ENCODE results near the gene TMEM39A. TPM values are rescaled to one million over a fixed set of nuclear protein-coding genes. Genes with fewer than 3 reads are reported as not detected.

TMEM39A gene
- total and polyA plus RNA-seq, 2 donors from 2014 or later, result 7.0 to 37.0 TPM

DNA sequence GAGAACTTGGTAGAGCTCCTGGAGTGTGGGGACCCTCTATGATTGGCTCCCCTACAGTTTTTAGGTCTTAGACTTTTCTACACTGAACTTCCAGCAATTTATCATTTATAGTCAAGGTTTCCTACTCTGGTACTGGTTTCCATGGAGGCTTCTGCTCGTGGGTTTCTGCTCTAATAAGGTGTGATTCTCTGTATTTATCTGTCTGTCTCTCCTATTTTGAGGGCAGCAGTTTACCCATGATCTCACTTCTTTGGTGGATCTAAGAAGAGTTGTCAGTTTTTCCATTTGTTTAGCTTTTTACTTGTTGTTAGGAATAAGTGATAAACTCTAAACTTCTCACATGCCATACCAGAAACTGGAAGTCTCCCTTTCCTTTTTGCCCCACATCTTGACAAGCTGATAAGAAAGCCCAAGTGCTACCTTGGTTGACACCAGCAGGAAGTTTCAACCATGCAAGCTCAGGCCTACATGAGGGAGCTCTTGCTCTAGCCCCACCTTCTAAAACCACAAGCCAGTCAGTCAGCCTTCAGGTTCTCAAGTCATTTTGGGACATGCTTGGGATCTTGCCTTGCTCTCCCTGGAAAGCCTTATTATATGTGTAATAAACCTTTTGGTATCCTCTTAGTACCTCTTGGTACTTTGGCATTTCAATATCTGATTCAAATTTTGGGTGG is 44.9 kb upstream of the TMEM39A start:
- Histone ChIP-seq H3K27ac (ENCODE audit: low read depth in 2 of 2, low read length in 2 of 2) (no peak overlapping the region), H3K4me1 (ENCODE audit: control insufficient read depth in 2 of 3, insufficient read depth in 2 of 3, low read depth in 1 of 3, low read length in 3 of 3) (no peaks in the 10 kb centered on the region), H3K27me3 (ENCODE audit: control insufficient read depth, insufficient read depth, low read length) (no peaks in the 10 kb centered on the region), H3K9me3 (ENCODE audit: control insufficient read depth in 2 of 3, insufficient read depth in 1 of 3, low read length in 3 of 3) (no peaks in the 10 kb centered on the region), H3K9ac (ENCODE audit: low read length in 3 of 3) (no peak overlapping the region), H3K4me3 (ENCODE audit: low read length in 3 of 3) (no peak overlapping the region), H3K36me3 (ENCODE audit: control insufficient read depth in 2 of 3, insufficient read depth in 3 of 3, low read length in 3 of 3) (peaks cover 3 to 43% (median 14%) of the 10 kb centered on the region in 3 donors)
- intact Hi-C loops (cut with DNase I), result no loop called here
- FAIRE-seq, result no peak
- DNase-seq, result no peak
- TF ChIP-seq, protein P1, sequence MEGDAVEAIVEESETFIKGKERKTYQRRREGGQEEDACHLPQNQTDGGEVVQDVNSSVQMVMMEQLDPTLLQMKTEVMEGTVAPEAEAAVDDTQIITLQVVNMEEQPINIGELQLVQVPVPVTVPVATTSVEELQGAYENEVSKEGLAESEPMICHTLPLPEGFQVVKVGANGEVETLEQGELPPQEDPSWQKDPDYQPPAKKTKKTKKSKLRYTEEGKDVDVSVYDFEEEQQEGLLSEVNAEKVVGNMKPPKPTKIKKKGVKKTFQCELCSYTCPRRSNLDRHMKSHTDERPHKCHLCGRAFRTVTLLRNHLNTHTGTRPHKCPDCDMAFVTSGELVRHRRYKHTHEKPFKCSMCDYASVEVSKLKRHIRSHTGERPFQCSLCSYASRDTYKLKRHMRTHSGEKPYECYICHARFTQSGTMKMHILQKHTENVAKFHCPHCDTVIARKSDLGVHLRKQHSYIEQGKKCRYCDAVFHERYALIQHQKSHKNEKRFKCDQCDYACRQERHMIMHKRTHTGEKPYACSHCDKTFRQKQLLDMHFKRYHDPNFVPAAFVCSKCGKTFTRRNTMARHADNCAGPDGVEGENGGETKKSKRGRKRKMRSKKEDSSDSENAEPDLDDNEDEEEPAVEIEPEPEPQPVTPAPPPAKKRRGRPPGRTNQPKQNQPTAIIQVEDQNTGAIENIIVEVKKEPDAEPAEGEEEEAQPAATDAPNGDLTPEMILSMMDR (IDR thresholded peaks at IDR 0.05; ENCODE audit: borderline replicate concordance, extremely low read depth, insufficient read depth), result no peak

DNA sequence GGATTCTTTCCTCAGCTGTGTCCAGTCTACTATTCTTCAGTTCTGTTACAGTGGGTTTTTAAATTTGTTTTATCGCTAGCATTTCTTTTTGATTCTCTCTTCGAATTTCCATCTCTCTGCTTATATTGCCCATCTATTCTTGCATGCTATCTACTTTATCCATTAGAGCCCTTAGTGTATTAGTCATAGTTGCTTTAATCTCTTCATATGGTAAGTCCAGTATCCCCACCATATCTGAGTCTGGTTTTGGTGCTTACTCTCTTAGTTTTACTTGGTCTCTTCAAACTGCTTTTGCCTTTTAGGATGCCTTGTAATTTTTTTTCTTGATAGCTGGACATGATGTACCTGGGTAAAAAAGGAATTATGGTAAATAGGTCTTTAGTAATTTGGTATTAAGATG is 44.0 kb upstream of the TMEM39A start:
- Histone ChIP-seq H3K36me3 (ENCODE audit: control insufficient read depth in 2 of 3, insufficient read depth in 3 of 3, low read length in 3 of 3) (peaks cover 3 to 44% (median 14%) of the 10 kb centered on the region in 3 donors), H3K27ac (ENCODE audit: low read depth in 2 of 2, low read length in 2 of 2) (no peak overlapping the region)
- no peak for FAIRE-seq

DNA sequence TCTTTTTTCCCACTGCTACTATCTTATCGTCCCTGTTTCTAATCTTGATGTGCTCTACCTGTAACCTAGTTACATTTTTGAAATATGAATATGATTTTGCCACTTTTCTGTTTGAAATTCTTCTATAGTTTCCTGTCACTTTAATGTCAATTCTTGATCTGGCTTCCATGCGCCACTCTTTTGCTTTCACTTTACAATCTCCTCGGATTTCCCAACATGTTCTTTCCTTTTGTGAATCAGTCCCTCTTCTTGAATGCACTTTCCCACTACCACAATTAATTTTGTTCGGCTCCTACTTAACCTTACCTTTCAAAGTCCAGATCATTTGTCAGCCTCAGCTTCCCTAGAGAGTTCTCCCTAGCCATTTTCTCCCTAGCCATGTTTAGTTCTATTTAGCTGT is 43.2 kb upstream of the TMEM39A start:
- Histone ChIP-seq H3K4me1 (ENCODE audit: control insufficient read depth in 2 of 3, insufficient read depth in 2 of 3, low read depth in 1 of 3, low read length in 3 of 3) (no peaks in the 10 kb centered on the region), H3K4me3 (ENCODE audit: low read length in 3 of 3) (no peak overlapping the region), H3K9me3 (ENCODE audit: control insufficient read depth in 2 of 3, insufficient read depth in 1 of 3, low read length in 3 of 3) (no peaks in the 10 kb centered on the region), H3K36me3 (ENCODE audit: control insufficient read depth in 2 of 3, insufficient read depth in 3 of 3, low read length in 3 of 3) (peaks cover 3 to 44% (median 14%) of the 10 kb centered on the region in 3 donors), H3K27me3 (ENCODE audit: control insufficient read depth, insufficient read depth, low read length) (no peaks in the 10 kb centered on the region), H3K9ac (ENCODE audit: low read length in 3 of 3) (no peak overlapping the region), H3K27ac (ENCODE audit: low read depth in 2 of 2, low read length in 2 of 2) (no peak overlapping the region)
- DNase-seq (no peak), FAIRE-seq (no peak)
- intact Hi-C loops (cut with DNase I), result no loop called here
- TF ChIP-seq, protein P1 (IDR thresholded peaks at IDR 0.05; ENCODE audit: borderline replicate concordance, extremely low read depth, insufficient read depth), result no peak

More for the DNA sequence above, 44.0 kb upstream of the TMEM39A start:
- Histone ChIP-seq H3K4me3 (ENCODE audit: low read length in 3 of 3) (no peak overlapping the region), H3K4me1 (ENCODE audit: control insufficient read depth in 2 of 3, insufficient read depth in 2 of 3, low read depth in 1 of 3, low read length in 3 of 3) (no peaks in the 10 kb centered on the region), H3K9me3 (ENCODE audit: control insufficient read depth in 2 of 3, insufficient read depth in 1 of 3, low read length in 3 of 3) (no peaks in the 10 kb centered on the region), H3K9ac (ENCODE audit: low read length in 3 of 3) (no peak overlapping the region), H3K27me3 (ENCODE audit: control insufficient read depth, insufficient read depth, low read length) (no peaks in the 10 kb centered on the region)
- intact Hi-C loops (cut with DNase I), result no loop called here
- TF ChIP-seq, protein P1 (IDR thresholded peaks at IDR 0.05; ENCODE audit: borderline replicate concordance, extremely low read depth, insufficient read depth), result no peak
- no peak for DNase-seq

All from kidney (tissue), 14 donors.